Fibroblast of mammary gland (primary cell): Measurements from ENCODE around the gene CDO1.

ENCODE experiments used
- DNase-seq: peaks from one replicate; pipeline ENCODE4 v3.0.0-alpha.2; 2010; ENCODE audit warnings: low read depth
- H3K4me3 ChIP-seq: 2 replicates; pipeline ENCODE4 v1.5.1; 2011; ENCODE audit warnings: low read depth, mild to moderate bottlenecking, low read length, moderate library complexity; ENCODE audit not compliant: control insufficient read depth
- TF ChIP-seq, protein P1 (sequence below): conservative IDR thresholded peaks from 2 replicates; pipeline ENCODE4 v1.5.1; 2011; ENCODE audit warnings: low read depth, low read length, inconsistent platforms; ENCODE audit not compliant: control insufficient read depth, insufficient read depth

Gene CDO1

DNA sequence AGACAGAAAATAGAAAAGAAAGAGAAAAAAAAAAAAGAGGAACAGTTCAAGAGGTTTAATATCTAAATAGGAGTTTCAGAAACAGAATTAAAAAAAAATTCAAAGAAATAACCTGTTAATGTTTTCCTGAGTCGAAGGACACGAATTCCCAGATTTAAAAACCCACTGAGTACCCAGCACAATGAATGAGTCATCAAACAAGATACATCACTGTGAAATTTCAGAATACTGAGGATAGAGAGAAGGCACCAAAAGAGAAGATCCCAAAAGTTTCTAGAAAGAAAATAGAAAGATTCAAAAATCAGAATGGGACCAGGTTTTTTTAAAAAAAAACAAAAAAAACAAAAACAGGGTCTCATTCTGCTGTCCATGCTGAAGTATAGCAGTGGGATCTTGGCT, 8.8 kb downstream of the CDO1 start:
- peak; percentile 16 for DNase-seq
- H3K4me3 ChIP-seq: no peak overlapping the region
- TF ChIP-seq, protein P1, sequence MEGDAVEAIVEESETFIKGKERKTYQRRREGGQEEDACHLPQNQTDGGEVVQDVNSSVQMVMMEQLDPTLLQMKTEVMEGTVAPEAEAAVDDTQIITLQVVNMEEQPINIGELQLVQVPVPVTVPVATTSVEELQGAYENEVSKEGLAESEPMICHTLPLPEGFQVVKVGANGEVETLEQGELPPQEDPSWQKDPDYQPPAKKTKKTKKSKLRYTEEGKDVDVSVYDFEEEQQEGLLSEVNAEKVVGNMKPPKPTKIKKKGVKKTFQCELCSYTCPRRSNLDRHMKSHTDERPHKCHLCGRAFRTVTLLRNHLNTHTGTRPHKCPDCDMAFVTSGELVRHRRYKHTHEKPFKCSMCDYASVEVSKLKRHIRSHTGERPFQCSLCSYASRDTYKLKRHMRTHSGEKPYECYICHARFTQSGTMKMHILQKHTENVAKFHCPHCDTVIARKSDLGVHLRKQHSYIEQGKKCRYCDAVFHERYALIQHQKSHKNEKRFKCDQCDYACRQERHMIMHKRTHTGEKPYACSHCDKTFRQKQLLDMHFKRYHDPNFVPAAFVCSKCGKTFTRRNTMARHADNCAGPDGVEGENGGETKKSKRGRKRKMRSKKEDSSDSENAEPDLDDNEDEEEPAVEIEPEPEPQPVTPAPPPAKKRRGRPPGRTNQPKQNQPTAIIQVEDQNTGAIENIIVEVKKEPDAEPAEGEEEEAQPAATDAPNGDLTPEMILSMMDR: no peak

DNA sequence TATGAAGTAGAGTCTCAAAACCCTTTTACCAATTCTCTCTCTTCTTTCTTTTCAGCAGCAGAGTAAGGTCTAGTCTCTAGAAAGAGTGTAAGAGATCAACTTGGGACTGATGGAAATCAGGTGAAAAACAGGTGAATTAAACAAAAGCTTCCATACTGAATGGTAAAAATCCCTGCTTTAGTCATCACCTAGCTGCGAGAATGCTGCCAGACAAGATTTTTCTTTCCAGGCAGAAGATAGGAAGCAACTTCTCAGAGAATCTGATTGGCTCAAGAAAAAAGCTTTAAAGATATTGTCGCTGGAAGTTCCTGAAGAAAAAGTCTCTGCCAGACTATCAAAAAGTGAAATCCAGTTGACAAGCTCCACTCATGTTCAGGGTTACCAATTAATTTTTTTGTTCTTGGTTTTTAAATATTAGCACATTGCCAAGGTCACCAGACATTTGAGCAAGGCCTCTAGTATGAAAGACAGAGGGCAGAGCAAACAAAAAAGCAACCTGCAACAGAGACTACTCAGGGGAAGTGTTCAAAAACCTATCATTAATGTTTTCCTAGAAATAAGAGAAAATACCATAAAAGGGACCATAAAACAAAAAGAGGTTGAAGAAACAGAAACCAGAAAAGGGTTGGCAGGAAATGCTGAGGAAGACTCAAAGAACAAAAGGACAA, 9.3 kb downstream of the CDO1 start:
- DNase-seq: no peak
- H3K4me3 ChIP-seq: no peak overlapping the region
- TF ChIP-seq, protein P1: no peak

DNA sequence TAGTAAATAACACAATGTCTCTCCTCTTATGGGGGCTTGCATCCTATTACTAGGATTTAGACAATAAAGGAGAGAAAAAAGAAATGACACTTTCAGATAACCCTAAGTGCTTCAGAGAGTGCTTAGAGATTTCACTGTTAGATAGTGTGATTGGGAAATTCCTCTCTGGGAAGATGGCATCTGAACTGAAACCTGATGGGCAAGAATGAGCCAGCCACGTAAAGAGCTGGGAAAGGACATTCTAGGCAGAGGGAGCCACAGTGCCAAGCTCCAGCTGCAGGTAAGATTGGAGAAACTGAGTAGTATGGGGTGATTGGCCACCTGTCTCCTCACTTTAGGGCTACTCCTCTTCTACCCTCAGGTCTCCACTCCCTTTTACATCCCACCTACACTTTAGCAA, 14.5 kb downstream of the CDO1 start:
- no peak overlapping the region for H3K4me3 ChIP-seq
- no peak for DNase-seq
- TF ChIP-seq, protein P1: no peak

DNA sequence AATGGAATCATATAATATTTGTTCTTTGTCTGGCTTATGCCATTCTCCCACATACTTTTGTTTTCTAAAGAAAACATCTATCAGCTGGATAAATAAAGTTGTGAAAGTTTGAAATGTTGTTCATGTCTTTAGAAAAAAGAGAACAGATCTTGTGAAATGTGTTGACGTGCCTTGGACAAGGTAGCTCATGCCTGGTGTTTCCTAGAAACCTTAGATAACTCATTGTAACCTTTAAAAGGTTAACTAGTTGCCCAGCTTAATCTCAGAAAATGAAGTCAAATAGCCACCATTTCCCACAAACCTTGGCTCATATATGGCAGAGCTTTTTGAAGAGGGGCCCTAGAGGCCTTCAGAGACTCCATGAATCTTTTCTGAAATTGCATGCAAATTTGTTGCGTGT, 15.3 kb downstream of the CDO1 start:
- H3K4me3 ChIP-seq: no peak overlapping the region
- no peak for DNase-seq
- TF ChIP-seq, protein P1: no peak

DNA sequence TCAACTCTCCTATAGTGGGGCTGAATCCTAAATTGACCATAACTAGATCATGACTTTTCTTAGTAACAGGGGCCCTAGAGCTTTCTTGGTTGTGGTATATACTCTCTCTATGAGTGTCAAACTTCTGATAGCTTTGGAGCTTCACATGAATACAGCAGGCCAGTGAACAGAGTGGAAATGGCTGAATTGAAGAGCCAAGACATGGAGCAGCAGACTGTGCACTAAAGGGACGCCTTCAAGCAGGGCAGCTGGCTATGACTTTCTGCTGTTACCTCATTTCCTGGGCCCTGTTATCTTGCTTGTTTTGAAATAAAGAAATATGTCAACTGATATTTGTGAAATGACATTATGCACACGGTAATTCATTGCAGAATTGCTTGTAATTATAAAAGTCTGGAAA, 16.4 kb downstream of the CDO1 start:
- no peak overlapping the region for H3K4me3 ChIP-seq
- TF ChIP-seq, protein P1: no peak
- no peak for DNase-seq

DNA sequence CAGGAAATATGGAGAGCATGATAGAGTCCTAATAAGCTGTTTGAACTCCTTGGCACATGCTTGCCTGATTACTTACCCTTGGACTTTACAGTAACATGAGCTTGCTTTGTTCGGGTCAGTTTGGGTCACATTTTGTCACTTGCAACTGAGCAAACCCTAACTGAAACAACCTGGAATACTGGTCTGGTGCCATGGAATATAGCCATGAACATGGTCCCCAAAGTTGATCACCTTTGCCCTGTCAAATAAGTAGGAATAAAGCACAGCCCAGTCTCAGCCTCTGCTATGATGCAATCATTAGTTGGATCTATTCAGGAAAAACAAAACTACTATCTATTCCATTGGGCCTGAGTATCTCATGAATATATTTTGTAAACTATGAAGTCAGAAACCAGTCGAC, 18.2 kb downstream of the CDO1 start:
- no peak for DNase-seq
- TF ChIP-seq, protein P1: no peak
- H3K4me3 ChIP-seq: no peak overlapping the region

DNA sequence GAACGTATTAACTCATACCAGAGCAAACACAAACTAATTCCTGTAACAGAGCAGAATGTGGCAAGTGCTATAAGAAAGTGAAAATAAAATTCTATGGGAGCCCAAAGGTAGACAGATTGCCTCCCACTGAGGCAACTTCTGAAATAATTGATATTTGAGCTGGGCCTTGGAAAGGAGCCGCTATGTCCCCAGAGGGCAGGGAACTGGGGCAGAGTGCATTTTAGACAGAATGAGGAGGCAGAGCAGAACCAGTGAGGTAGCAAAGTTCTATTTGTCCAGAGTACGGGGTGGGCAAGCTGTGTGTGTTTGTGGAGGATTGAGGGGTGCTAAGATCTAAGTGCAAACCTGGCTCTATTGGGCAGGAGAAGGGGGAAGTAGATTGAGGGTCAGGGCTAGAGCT, 19.8 kb downstream of the CDO1 start:
- TF ChIP-seq, protein P1: no peak

More for the DNA sequence above, 19.8 kb downstream of the CDO1 start:
- no peak overlapping the region for H3K4me3 ChIP-seq
- no peak for DNase-seq
